ENCODE data around the gene REXO2. TPM values are rescaled to one million over a fixed set of nuclear protein-coding genes. Genes with fewer than 3 reads are reported as not detected.

Gene REXO2
- total RNA-seq, result 61.5 TPM

- DNase-seq (ENCODE audit: low spot score), result peak; percentile 96
Measured at GRCh38 chr11:114439229-114440120, at the start of gene REXO2. REXO2 (plus strand) TSS chr11:114439467; CDS start chr11:114439529, 62 bp downstream.

- DNase-seq (ENCODE audit: low spot score), result no peak
Measured at GRCh38 chr11:114392735-114393667, 46.3 kb upstream of the REXO2 start.

DNA sequence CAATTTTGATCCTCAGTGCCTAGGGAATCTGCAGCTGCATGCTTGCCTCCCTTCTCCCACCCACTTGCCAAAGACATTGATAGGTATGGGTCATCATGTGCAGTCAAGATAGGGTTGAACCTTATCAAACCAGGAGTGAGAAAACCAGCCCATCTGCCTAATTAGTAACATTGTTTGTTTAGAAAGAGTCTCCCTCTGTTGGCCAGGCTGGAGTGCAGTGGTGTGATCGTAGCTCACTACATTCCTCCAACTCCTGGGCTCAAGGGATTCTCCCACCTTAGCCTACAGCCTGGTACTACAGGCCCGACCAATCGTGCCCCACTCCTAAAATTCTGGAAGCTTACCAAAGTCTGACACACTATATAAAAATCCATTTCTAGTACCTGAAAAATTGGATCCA lies 43.5 kb upstream of the REXO2 start:
- no peak for DNase-seq (ENCODE audit: low spot score)

GRCh38 chr11:114396916-114397315 lies 42.4 kb upstream of the REXO2 start:
- no peak for DNase-seq (ENCODE audit: low spot score)

DNA sequence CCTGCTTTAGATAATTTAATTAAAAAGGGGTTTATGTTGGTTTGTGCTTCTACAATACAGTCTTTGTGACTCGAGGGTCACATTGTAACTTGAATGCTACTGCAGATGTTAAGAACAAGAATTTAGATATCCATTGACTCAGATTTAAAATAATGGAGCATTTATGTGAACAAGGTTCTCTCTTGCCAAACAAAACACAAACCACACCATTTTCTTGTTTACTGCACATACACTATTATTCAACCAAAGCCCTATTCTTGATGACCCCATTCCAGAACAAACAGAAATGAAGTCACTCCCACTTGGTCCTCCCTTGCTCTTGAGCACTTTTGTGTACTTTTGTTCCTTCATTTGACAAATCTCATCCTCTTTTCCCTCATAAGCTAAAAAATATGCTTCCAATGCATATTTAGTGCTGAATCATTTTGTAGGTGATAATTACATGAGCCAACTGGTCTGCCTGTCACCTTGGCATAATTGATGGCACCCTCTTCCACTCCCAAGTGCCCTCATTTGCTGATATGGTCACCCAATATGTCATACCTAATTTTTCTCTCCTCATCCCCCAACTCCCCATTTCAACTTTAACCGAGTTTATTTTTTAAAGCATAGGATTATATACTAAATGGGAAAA lies 41.8 kb upstream of the REXO2 start:
- no peak for DNase-seq (ENCODE audit: low spot score)

DNA sequence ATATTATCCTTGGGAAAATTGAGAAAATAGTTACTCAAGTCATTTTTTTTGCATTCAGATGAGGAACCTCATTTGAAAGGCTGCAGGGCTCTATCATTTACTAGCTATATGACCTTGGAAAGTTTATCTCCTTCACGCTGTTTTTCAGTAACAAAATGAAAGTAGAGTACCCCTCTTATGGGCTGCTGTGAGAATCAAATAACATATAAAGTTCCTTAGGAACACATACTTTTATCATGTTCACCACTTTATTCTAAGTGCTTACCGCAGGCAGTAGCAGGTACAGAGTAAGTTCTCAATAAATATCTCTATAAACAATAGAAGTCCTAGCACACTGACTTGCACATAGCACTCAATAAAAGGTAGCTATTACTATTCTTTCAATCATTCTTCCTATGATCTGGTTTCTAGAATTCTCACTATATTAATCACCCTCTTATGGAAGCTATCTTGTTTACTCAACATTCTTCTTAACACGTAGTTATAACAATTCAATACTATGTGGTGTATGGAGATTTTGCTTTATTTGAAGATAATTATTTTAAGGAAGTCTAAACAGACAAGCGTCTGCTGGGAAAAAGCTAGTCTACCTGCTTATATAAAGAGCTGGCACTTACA lies 40.9 kb upstream of the REXO2 start:
- no peak for DNase-seq (ENCODE audit: low spot score)

GRCh38 chr11:114399490-114400215 lies 39.6 kb upstream of the REXO2 start:
- DNase-seq (ENCODE audit: low spot score), result no peak

GRCh38 chr11:114400216-114400914 lies 38.9 kb upstream of the REXO2 start, which contains the start of the genes C11orf71 and RBM7:
C11orf71 (minus strand) TSS chr11:114400511; CDS start chr11:114400331, 180 bp downstream.
RBM7 (plus strand) TSS chr11:114400666; CDS start chr11:114400672, 6 bp downstream.
- peak; percentile 98 for DNase-seq (ENCODE audit: low spot score)

GRCh38 chr11:114400915-114401223 lies 38.4 kb upstream of the REXO2 start:
- no peak for DNase-seq (ENCODE audit: low spot score)

GRCh38 chr11:114401311-114401710 lies 38.0 kb upstream of the REXO2 start:
- DNase-seq (ENCODE audit: low spot score), result no peak

DNA sequence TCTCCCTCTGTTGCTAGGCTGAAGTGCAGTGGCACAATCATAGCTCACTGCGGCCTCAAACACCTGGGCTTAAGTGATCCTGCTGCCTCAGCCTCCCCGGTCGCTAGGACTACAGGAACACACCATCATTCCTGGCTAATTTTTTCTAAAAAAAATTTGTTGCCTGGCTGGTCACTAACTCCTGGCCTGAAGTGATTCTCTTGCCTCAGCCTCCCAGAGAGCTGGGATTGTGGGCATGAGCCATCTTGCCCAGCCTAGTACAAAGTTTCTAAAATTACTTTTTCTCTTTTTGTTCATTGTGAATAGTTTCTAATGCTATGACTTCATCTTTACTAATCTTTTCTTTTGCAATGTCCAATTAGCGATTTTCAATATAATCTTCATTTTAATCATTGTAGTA lies 26.3 kb upstream of the REXO2 start:
- no peak for DNase-seq (ENCODE audit: low spot score)

- no peak for DNase-seq (ENCODE audit: low spot score)
Measured at GRCh38 chr11:114413958-114414357, 25.3 kb upstream of the REXO2 start.

DNA sequence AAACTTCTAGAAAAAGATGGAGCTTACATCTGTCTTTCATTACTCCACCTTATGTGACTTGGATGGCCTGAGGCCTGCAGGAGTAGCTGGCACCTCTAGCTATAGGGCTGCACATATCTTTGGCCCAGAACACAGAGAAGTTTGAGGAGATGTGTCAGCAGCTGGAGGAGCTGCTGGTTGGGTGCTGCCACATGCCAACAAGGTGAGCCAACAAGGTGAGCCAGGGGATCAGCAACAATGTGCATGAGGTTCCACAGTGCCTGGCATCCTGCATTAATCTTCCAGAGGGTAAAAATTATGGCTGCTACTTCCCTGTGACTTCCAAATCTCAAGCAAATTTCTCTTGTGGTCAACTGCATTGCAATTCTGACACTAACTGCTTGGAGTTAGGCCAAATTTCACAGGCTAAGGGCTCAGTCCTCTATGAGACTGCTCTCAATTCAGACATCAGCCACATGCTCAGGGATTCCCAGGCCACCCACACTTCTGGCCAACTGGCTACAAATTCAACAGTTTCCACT lies 22.8 kb upstream of the REXO2 start:
- no peak for DNase-seq (ENCODE audit: low spot score)

DNA sequence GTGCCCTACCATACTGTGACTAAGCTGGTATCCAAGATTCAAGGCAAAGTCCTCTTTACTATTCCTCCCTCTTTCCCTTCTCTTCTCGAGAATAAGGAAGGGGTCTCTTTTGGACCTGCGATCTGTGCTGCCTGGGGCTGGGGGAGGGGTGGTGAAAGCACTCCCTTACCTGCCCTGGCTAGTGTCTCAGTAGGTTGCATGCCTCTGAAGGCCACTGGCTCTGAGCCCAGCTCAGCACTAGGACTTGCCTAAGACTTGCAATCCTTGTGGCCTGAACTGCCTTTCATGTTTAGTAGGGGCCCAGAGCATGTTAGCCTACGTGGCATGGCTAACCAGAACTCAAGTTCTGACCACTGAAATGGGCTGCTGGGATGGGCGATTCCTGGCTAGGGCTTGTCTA lies 13.0 kb upstream of the REXO2 start:
- no peak for DNase-seq (ENCODE audit: low spot score)

GRCh38 chr11:114430290-114430689 lies 9.0 kb upstream of the REXO2 start:
- DNase-seq (ENCODE audit: low spot score), result no peak

DNA sequence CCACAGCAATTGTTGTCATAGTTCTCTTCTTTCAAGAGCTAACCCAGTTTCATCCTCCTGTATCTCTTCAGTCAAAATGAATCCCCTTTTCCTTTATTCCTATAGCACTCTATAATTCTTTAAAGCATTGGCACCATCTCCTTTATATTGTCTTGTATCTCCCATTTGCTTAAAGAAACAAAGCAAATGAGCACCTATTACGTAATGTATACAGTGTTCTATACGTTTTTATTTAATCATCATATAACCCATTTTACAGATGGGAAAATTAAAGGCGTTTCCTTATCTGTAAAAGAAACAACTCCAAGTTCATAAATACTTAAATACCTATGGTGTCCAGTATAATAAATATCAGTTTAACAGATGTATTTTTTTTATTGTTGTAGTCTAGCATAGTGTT lies 6.4 kb upstream of the REXO2 start:
- DNase-seq (ENCODE audit: low spot score), result no peak

DNA sequence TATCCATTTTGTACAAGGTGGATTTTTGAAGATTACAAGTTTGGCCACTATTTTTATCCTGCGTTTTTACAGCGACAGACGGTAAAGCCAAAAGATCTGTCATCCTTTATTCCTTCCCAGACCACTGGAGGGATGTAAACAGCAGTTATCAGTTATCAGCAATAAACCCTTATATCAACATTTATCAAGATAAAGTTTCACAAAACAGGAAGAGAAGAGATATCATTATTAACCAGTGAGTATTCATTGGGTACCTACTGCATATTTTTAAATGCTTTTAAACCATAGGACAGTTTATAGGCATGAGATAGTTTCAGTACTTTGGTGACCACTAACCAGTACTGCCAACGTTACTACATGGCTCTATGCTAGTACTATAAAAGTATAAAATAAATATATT lies 5.9 kb upstream of the REXO2 start:
- no peak for DNase-seq (ENCODE audit: low spot score)

GRCh38 chr11:114438303-114438702 lies 964 bp upstream of the REXO2 start:
- no peak for DNase-seq (ENCODE audit: low spot score)

- no peak for DNase-seq (ENCODE audit: low spot score)
Measured at GRCh38 chr11:114440121-114440860, 1.0 kb downstream of the REXO2 start.

Measured in mucosa of gallbladder (tissue), 1 donor.